CD1c-positive myeloid dendritic cell (primary cell): ENCODE measurements around the gene DHX16.

Experiments
- DNase-seq: peaks from one replicate; pipeline ENCODE4 v3.0.0-alpha.2; 2016; ENCODE audit errors: extremely low spot score

DHX16 gene

GRCh38 chr6:30696432-30696831 lies 23.6 kb upstream of the DHX16 start:
- DNase-seq: no peak

- DNase-seq: no peak
Observed at GRCh38 chr6:30691208-30691847, 18.5 kb upstream of the DHX16 start.

- DNase-seq: peak; percentile 91
Observed at GRCh38 chr6:30690403-30691207, 17.8 kb upstream of the DHX16 start, which contains the start of gene NRM. NRM (minus strand) TSS chr6:30690984; CDS start chr6:30690974, 10 bp downstream.

GRCh38 chr6:30689985-30690384 lies 17.2 kb upstream of the DHX16 start:
- no peak for DNase-seq

- DNase-seq: no peak
Observed at GRCh38 chr6:30689022-30689865, 16.4 kb upstream of the DHX16 start.

GRCh38 chr6:30688569-30688968 lies 15.8 kb upstream of the DHX16 start:
- no peak for DNase-seq

GRCh38 chr6:30687659-30688431 lies 15.0 kb upstream of the DHX16 start:
- no peak for DNase-seq

GRCh38 chr6:30686908-30687658 lies 14.3 kb upstream of the DHX16 start:
- DNase-seq: peak; percentile 95

GRCh38 chr6:30686009-30686907 lies 13.5 kb upstream of the DHX16 start, which contains the start of gene PPP1R18:
PPP1R18 (minus strand) TSS chr6:30686645; CDS start chr6:30686018, 627 bp downstream.
- DNase-seq: peak; percentile 84

GRCh38 chr6:30685157-30686008 lies 12.6 kb upstream of the DHX16 start:
- DNase-seq: no peak

GRCh38 chr6:30684386-30685156 lies 11.8 kb upstream of the DHX16 start:
- peak; percentile 57 for DNase-seq

- DNase-seq: no peak
Observed at GRCh38 chr6:30683980-30684338, 11.2 kb upstream of the DHX16 start.

GRCh38 chr6:30683183-30683979 lies 10.6 kb upstream of the DHX16 start:
- DNase-seq: peak; percentile 35

GRCh38 chr6:30682143-30683117 lies 9.6 kb upstream of the DHX16 start:
- peak; percentile 83 for DNase-seq

GRCh38 chr6:30681766-30682142 lies 8.9 kb upstream of the DHX16 start:
- DNase-seq: no peak
